Astrocyte of the hippocampus (primary cell): ENCODE results near the gene NANS.
"Not testable (repeated sequence)": the region's sequence is repeated elsewhere in the genome, so short reads cannot be mapped to it uniquely, and the experiment has no call there.

Experiments used
- DNase-seq: peaks from one replicate; pipeline ENCODE4 v3.0.0; 2011; ENCODE audit warnings: low read depth, low spot score

Gene NANS

DNA sequence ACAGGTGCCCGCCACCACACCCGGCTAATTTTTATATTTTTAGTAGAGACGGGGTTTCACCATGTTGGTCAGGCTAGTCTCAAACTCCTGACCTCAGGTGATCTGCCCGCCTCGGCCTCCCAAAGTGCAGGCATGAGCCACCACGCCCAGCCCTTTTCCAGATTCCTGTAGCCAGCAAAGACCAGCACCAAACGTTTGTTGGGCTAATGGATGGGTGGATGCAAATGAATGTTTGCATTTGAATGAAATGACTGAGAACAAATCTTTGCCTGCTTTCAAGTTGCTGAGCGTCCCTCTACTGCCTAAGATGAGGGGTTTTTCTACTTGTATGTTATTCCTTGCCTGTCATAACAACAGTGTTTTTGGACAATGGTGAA, 20.0 kb downstream of the NANS start:
- DNase-seq, result not testable (repeated sequence)

DNA sequence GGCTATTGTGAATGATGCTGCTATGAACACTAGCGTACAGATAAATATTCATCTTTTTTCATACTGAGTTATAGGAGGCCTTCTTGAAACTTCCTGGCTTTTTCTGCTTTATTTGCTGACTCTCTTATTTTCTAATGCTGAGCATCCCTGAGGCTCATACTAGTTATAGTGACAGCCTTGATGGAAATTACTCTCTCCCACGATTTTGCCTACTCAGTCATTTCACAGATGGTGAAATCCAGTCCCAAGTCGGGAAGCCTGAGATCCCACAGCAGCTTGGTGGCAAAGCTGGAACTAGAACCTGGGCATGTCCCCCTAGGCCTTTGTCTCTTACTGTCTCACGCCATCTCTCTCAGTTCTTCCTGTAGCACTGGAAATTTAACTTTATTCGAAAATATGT, 22.4 kb downstream of the NANS start:
- DNase-seq, result no peak

DNA sequence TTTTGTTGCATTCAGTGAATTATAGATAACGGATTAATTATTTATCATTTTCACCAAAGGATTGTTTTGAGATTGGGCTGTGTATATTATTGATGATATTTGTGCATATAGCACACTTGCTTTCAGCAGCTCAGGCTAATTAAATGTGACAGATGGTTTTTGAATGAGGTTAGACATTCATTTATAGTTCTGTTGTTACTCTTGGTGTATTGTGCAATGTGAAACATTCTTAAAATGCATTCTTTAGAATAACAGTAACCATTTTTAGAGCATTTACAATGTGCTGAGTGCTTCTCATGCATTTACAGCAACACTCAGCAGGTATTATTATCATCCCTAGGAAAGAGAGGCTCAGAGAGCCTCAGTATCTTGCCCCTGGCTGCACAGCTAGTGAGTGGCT, 23.8 kb downstream of the NANS start:
- DNase-seq, result no peak

DNA sequence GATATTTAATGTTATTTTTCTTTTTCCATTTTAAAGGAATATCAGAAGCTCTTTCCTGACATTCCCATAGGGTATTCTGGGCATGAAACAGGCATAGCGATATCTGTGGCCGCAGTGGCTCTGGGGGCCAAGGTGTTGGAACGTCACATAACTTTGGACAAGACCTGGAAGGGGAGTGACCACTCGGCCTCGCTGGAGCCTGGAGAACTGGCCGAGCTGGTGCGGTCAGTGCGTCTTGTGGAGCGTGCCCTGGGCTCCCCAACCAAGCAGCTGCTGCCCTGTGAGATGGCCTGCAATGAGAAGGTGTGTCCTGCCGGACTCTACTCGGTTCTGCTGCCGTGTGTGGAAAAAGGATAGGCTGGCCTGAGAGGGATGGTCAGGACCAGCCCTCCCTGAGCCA, 24.2 kb downstream of the NANS start:
- no peak for DNase-seq

DNA sequence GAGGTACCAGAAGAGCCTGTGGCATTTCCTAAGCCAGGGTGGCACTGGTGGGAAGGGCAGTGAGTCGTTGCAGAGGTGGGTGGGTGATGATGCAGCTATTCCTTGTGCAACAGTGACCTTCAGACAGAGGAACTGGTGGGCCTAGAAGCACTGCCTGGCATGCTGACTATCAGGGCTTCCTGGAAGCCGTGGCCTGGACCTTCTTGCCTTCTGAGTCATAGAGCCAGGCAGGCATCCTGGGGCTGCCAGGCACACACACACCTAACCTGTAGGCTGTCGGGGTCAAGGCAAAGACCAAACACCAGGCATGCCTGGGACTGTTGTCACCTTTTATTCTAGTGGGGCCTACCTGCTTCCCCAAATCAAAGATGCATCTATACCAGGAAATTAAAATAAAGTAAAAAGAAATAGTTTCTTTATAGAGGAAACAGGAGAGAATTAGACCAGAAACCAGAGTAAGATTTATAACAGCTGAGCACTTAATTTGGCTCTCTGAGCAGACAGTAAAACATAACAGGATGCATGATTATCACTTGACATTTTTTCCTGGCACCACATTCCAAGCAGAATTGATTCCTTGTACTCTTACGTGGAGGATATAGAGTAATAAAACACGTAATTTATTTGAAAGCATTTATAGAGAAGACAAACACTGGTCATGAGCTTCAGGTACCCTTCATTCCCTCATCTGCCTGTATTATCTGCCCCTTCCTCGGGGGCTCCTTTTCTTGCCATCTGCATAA, 25.1 kb downstream of the NANS start:
- no peak for DNase-seq

DNA sequence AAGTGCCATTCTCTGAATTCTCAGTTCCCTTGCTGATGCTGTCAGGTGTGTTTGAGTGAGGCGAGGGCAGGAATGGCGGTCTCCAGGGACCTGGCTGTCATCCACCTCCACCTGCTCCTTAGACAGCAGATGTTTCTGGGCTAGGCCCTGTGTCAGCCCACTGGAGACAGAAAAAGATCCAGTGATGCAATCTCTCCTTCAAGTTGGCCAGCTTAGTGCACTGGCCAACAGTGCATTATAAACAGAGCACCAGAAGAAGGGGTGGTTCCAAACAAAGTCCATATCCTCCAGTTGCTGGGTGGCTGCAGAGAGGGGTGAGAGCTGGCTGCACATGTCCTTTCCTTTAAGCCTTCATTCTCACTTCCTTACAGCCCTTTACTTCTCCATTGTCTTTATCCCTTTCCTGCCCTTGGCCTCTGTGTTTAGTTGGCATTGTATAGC, 26.5 kb downstream of the NANS start:
- DNase-seq, result no peak

DNA sequence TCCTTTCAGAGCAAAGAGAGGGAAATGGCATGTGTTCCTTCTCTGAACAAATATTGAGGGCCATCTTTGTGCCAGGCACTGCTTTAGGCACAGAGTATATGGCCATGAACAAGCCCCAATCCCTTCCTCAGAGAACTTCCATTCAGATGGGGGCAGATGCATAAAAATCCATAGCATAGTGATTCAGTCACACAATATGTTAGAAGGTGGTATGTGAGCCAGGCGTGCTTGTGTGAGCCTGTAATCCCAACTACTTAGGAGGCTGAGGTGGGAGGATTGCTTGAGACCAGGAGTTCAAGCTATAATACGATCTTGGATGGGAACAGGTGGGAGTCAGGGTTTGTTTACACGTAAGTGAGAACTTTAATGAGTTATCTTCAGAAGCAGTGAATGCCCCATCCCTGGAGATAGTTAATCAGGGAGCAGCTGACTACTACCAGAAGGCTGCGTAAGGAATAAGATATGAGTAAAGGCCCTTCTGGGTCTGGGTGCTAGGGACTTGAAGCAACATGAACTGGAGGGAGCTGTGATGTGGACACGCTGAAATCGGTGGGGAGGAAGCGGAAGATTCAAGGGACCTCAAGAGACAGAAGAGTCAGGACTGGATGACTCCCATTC, 27.1 kb downstream of the NANS start:
- DNase-seq, result no peak

DNA sequence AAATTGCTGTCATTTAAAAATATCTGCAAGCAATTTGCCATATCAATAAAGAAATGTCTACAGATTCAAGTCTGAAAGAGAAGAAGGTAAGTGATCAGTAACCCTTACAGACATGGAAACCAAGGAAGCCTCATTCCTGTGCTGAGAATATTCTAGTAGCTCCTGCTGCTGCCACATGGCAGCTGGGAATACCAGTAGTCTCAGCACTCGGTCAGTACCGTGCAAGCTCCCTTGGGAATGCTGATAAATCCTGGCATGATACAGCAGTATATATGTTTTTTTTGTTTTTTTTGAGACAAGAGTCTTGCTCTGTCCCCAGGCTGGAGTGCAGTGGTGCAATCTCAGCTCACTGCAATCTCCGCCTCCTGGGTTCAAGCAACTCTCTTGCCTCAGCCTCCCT, 27.9 kb downstream of the NANS start:
- no peak for DNase-seq

DNA sequence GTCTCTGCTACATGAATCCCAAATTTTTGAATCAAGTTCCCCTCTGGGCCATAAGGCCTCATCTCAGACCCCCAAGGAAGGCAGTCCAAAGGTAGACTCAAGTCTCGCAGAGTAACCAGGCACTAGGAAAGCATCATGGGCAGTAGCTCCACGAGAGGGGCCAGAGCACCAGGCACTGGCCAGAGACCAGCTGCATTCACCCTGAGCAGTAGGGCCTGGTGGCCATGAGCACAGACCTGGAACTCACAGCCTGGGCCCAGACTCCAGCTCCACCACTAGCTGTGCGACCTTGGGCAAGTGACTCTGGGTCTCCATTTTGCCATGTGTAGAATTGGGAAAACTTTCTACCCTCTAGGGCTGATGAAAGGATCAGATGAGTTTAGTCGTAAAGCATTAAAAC, 28.5 kb downstream of the NANS start:
- no peak for DNase-seq

DNA sequence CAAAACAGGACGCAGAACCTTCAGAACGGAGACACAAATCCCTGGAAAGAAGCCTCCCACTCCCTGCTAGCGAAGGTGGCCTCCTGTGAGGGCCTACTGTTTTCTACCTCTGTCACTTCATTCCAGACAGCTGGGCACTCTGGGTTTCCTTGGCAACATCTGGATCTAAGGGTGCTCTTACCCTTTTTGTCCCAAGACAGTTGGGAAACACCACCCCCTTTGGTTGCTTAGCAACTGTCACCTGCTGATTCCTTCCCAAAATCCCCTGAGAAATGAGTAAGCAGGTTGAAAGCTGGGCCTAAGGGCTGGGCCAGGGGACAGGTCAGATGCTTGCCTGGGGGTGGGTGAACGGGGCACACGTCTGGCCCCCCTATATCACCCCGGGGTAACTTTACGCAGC, 29.4 kb downstream of the NANS start:
- no peak for DNase-seq

DNA sequence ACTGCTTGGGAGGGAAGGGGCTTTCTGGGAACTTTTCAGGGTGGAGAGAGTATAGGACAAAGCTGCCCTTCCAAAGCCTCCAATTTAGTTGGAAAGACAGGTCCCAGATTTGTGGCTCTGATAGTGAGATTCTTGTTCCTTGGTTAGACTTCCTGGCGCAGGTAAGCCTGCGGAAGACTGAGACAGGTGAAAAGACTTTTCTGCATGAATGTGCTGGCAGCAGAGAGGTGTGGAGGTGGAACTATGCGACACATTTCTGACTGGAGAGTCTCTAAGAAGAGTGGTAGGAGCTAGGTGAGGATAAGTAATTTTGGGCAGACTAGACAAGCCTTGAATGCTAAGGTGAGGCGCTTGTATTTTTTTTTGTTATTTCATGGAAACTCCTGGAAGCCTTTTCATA, 29.9 kb downstream of the NANS start:
- no peak for DNase-seq

DNA sequence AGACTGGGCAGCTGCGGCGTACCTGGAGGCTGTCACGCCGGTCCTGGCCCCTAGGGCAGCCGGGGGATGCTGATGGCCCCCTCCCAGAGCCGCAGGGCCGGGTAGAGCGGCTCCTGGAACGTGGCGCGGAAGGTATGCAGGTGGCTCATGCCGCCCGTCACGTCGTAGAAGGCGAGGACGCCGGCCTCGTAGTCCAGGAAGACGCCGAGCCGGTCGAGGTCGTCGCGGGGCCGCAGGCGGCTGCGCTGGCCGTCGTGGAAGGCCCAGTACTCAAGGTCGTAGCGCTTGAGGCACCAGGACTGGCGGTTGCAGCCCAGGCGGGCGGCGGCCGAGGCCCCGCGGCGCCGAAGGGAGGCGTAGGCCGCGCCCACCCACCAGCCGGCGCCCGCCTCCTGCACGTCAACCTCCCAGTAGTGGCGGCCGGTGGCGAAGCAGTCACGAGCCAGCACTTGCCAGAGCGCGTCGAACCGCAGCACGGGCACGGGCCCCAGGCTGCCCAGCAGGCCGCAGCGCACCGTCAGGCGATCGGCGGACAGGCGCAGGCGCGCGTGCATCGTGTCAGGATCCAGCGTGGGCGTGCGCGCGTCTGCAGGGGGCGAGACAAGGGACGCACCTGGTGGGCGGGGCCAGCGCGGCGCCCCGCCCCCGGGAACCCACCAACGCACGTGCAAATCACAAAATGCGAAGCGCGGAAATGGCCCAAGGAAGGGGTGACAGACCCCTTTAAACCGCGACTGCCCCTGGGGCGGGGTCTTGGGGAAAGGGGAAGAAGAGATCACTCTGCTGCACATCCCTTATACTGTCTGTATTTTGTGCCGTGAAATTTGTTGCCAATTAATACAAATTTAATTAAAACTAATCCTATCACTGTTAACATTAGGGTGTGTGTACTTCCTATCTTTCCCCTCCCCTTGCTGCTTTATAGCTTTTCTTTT, 31.2 kb downstream of the NANS start:
- DNase-seq, result peak; percentile 75

DNA sequence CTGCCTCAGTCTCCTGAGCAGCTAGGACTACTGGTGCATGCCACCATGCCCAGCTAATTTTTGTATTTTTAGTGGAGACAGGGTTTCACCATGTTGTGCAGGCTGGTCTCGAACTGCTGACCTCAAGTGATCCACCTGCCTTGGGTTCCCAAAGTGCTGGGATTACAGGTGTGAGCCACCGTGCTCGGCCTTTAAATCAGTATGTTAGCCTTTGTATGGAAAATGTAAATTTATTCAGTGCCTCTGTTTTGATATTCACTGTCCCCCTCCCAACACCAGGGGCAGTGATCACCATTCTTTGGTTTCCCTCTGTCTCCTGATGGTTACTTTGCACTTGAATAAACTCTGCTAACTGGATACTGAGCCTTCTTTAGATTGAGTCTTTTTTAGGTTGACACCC, 34.1 kb downstream of the NANS start:
- not testable (repeated sequence) for DNase-seq

DNA sequence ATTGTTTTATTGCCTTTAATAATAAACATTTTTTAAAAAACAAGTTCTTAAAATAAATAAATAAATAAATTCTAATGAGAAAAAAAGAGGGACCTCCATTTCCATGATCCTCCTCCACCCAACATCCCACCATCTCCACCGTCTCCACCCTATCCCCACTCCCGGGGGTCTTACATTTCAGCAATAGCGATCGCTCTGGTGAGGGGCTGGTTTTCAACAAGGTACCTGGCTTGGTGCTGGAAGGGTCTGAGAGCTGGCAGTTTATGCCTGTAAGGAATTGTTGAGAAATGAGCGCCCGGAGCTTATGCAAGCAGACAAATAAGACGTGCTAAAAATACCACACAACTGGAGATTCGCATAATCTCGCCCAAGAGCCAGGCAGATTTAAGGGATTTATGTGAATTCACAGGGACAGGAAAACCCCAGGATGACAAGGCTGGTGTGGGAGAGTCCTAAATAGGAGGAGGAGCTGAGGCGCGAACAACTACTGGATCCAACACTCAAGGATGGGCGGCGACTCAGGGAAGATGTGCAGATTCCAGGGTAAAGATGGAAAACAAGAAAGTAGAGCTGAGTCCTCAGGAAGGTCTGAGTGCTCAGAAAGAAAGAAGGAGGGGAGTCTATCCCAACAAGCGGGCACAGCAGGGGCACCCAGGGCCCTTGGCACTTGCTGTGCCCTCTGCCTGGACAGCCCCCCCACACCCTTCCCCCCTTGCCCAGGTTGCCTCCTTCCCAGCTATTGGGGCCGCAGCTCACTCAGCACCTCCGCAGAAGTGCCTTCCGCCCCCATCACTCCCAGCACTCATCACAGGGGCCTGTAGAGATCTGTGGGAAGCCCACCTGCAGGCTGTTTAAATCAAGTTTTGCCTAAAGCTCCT, 35.4 kb downstream of the NANS start:
- DNase-seq, result no peak

DNA sequence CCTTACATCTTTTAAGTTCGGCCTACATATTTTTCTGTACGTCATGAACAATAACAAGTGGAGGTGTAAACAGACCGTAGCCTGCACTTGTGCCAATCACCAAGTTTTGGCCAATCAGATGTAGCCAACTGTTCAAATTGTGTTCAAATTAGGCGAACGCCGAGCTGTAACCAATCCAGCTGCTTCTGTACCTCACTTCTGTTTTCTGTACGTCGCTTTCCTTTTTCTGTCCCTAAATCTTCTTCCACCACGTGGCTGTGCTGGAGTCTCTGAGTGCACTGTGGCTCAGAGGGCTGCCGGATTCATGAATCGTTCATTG, 36.0 kb downstream of the NANS start:
- no peak for DNase-seq

DNA sequence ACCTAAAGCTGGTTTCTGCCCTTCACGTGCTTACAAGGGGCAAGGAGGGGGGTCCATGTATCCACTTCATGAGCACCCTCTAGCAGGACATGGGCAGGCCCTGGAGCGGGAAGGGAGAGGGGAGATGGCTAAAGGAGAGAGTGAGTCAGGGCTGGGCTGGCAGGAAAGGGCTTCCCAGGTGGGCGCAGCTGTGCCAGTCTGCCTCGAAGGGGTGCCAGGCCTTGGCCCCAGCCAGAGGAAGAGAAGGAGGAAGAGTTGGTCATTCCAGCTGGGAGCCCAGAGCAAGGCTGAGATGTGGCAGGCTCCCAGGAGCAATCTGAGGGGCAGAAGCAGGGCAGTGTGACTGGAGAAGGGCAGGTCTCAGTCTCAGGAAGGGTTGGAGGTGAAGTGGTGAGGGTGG, 37.8 kb downstream of the NANS start:
- no peak for DNase-seq

DNA sequence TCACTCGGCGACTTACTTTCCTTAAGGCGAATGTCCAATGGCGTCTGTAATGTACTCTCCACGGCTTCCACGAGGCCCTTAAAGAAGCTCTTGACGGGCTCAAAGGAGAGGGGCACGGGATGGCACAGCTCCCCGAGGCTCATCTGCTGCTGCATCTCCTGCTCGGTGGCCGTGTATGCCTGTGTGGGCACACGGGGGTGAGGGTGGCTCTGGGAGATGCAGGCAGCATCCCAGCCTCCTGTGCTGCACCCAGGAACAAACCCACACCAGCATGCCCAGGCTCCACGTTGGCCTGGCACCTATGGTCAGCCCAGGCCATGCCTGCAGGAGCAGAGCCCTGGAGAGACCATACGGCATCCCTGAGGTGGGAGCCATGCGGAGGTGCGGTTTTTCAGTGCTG, 38.3 kb downstream of the NANS start:
- no peak for DNase-seq

DNA sequence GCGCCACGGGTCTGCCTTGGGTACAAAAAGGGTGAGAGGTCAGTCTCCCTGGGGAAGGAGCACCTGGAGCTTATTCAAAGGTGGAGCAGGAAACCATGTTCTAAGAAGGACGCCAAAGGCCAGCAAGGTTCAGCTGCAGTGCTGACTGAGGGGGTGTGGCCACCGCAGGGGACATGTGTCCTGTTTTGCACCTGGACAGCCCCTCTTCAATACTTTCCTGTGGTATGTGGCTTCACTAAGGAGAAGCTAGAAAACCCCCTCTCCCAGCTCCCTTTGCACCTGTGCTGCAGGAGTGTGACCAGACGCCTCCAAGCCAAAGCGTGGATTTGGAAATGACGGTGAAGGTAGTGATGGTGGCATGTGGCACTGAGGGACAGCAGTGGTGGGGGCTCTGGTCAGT, 38.9 kb downstream of the NANS start:
- DNase-seq, result no peak

DNA sequence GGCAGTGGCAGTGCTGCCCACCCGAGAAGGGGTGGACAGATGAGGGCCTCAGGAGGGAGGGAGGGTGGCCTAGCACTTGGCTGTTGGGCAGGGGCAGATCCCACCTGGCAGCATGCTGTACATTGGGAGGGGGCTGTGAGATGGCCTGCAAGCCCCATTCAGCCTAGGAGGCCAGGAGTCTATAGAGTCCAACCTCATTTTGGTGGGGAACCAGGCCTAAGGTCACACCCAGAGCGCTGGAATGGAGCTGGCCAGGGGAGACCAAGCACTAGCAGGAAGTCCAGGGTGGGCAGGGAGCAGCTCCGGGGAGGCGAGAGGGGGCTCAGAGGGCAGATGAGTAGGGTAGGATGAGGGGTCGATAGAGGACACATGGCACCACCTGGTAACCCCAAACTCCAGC, 39.6 kb downstream of the NANS start:
- no peak for DNase-seq

DNA sequence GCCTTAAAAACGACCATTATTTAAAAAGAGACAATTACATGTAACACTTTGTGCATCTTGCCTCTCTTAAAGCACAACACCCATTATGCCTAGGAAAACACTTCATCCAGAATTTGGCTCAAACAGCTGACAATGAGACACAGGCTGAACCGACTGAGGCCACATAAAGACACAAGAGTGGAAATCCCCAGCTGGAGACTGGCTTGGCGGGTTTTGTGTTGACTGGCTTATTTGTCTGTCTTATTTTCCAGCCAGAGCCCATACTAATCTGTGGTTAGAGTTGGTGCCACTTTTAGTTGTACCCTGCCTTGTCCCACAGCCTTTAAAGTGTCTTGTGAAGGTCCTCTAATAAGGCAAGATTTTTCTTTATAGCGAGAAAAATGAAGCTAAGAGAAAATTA, 41.3 kb downstream of the NANS start:
- peak; percentile 47 for DNase-seq

DNA sequence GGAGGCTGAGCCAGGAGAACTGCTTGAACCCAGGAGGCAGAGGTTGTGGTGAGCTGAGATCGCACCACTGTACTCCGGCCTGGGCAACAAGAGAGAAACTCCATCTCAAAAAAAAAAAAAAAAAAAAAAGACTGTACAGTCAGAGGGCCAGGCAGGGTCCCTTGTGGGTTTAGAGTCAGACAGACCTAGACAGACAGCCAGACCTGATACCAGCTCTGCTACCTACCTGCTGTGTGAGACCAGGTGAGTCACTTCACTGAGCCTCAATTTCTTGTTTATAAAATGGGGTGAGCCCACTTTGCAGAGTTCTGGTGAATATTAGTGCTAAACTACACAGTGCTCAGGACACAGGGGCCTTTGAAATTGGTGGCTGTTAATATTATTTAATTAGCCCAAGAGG, 42.8 kb downstream of the NANS start:
- DNase-seq, result no peak

DNA sequence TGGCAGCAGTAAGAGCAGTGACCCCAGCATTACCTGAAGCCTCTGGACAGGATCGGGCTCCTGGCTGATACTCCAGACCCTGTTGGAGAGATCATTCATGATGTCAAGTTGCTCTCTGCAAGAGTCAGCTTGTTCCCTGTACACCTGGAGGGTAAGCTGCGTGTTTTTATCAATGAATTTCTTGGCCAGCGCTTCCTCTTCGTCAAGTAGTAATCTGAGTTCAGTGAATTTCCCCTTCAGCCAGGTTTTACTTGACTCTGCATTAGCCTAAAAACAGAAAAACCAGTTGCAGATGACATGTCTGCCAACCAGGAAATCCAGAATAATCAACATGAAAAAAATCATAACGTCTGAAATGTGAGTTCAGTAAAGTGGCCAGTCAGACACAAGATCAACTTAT, 43.4 kb downstream of the NANS start:
- DNase-seq, result no peak
